ENCODE results near the gene FOXJ2.
"Not testable (repeated sequence)": the region's sequence is repeated elsewhere in the genome, so short reads cannot be mapped to it uniquely, and the experiment has no call there.

The FOXJ2 gene

DNA sequence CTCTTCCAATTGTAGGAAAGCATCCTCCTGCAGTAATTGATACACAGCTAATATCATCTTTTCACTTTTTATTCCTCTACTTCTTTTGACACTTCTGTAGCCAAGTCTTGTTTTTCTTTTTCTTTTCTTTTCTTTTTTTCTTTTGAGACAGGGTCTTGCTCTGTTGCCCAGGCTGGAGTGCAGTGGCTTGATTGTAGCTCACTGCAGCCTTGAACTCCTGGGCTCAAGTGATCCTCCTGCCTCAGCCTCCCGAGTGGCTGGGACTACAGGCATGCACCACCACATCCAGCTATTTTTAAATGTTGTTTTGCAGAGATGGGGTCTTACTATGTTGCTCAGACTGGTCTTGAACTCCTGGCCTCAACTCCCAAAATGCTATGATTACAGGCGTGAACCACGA is 39.3 kb downstream of the FOXJ2 start:
- DNase-seq, result not testable (repeated sequence)

DNA sequence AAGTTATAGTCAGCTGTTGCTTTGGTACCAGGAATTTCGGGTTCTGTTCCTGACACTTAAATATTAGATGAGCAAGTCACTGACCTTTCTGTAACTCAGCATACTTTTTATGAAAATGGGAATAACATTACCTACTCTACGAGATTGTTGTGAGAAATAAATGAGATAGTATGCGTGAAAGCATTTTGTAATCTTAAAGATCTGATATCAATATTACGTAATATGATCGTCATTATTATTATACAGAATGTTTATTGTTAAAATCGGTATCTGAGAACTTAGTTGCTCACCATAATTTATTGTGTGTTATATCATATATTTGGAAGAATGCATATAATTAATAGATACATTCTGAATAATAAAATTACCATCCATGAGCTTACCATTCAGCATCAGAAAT is 43.4 kb downstream of the FOXJ2 start:
- no peak for DNase-seq

DNA sequence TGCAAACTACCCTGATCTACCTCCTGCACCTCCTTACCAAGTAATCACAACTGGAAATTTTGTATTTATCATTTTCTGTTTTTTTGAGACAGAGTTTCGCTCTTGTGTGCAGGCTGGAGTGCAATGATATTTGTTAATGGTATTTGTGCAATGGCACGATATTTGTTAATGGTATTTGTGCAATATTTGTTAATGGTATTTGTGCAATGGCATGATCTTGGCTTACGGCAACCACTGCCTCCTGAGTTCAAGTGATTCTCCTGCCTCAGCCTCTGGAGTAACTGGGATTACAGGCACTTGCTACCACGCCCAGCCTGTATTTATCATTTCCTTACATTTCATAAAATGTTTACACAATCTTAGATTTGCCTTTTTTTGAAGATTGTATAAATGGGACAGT is 43.9 kb downstream of the FOXJ2 start:
- DNase-seq, result no peak

DNA sequence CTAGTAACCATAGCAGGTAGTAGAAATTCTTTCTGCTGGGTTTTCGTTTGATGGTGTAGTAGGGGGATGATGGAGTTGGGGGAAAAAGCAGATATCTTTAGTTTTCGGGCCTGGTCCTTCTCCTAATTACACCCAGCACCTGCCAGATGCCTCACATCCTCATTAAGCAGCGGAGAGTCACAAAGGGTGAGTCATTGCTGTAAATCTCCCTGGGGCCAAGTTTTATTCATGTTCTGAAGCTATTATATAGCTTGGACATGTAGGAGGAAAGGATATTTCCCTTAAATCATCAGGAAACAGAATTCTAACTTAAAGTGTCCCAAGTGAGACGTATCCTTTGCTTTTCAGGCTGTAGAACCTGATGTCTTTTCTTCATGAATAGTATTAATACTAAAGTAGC is 44.7 kb downstream of the FOXJ2 start:
- no peak for DNase-seq

DNA sequence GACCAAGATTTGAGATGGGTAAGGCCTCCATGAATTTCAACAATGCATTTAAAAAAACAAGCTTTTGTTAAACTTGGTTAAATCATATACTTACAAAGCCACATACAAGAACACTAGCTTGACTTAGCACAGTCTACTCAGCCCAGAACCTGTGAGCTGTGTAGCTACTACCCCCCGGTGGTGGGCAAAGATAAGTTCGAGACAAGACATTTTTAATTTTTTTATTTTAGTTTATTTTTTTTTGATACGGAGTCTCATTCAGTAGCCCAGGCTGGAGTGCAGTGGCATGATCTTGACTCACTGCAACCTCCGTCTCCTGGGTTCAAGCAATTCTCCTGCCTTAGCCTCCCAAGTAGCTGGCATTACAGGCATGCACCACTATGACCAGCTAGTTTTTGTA is 45.9 kb downstream of the FOXJ2 start:
- peak; percentile 32 for DNase-seq

DNA sequence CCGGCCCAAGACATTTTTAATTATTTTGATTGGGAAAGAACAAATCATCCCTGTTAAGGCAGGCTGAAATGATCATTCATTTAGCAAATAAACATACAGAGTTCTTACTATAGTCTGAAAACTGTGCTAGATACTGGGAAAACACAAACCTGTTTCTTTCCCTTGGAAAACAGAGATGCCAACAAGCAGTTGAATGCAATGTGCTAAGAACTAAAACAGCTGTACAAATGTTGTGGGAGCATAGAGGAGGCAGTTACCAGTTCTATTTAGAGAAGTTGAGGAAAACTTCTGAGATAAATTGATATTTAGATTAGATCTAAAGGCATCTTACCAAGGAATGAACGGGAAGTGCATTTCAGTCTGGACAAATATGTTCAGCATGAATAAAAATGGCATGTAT is 46.4 kb downstream of the FOXJ2 start:
- no peak for DNase-seq

DNA sequence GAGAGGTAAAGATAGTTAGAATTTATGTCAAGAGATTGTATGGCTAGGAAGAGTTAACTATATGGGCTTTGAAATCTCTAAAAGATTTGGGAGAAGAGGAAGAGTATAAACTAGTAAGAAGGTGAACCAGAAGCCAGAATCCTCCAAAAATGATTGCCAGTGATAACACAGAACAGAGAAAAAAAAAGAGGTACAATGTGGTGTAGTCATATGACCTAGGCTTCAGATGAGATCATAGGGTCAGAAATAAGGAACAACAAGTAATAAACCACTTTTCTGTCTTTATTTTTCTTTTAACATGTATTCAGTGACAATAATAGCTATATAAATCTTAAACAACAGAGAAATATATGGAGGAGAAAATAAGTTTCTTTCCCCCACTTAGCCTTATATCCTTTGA is 47.6 kb downstream of the FOXJ2 start:
- no peak for DNase-seq

DNA sequence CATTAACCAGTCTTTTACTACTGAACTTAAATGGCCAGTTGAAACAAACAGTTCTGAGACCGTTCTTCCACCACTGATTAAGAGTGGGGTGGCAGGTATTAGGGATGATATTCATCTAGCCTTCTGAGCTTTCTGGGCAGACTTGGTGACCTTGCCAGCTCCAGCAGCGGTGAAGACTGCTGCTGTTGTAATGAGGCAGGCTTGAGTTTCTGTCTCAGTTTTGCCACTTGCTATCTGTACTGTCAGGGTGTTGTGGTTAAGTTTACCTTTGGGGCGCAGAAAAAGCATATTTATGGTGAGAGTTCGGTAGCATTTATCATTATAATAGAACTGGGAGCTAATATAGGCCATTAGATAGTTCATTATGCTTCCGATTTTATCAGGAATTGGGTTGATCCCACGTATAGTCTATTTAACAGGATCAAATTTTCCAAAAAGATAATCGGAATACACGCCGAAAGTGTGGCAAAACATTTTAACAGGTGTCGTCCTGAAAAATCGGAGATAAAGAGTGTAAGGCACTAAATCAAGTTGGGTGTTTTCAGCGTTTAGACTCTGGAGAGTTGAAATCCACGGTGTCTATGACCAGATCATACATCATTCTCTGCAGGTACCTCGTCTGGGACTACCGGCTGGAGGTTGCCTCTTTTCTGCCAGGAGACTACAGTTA is 48.9 kb downstream of the FOXJ2 start:
- no peak for DNase-seq

DNA sequence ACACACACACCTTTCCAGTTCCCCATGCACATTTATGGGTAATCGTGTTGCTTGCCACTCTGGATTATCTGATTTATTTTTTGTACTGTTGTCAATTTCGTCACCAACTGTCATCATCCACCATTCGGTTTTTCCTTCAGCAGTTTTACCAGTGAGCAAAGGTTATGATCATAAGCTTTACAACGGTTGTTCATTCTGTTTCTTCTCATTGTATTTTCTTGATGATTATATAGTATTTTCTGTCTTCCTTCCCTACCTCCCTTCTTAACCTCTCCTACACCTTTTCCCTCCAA is 50.2 kb downstream of the FOXJ2 start:
- DNase-seq, result no peak

DNA sequence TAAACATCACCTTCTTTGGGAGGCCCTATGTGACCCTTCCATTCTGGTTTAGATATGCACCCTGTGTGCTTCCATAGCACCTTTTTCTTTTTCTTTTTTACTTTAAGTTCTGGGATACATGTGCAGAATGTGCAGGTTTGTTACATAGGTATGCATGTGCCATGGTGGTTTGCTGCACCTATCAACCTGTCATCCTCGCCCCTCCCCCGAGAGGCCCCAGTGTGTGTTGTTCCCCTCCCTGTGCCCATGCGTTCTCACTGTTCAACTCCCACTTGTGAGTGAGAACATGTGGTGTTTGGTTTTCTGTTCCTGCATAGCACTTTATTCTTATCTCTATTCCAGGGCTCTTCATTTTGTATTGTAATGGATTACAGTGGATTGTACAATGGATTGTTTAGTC is 51.8 kb downstream of the FOXJ2 start:
- peak; percentile 38 for DNase-seq

DNA sequence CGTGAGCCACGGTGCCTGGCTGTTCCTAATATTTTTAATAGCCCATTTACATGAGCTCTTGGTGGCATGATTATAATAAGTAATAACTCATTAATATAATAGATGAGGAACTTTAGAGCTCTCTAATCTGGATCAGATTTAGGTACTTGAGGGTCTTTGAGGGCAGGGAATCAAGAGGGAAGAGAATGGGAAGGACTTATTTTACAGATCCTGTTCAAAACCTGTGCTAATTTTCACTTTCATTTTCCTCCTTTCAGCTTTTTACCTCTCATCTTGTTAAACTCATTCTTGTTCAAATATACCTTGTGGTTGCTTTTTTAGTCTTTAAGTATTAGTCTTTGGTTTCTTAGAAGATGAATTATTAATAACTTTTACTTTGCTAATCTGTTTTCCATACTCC is 55.1 kb downstream of the FOXJ2 start:
- DNase-seq, result no peak

DNA sequence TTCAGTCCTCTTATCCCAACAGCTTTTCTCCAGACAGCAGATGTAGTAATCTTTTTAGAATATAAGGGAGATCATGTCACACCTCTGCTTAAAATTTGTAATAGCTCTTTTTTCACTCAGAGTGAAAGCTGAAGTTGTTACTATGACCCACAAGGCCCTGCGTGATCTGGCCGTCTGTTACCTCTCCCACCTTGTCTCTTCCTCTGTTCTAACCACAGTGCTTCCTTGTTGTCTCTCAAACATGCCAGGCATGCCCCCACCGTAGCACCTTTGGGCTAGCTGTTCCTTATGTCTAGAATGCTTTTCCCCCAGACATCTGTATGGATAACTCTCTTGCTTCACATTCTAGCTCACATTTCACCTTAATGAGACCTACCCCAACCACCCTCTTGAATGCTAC is 56.1 kb downstream of the FOXJ2 start:
- peak; percentile 20 for DNase-seq

DNA sequence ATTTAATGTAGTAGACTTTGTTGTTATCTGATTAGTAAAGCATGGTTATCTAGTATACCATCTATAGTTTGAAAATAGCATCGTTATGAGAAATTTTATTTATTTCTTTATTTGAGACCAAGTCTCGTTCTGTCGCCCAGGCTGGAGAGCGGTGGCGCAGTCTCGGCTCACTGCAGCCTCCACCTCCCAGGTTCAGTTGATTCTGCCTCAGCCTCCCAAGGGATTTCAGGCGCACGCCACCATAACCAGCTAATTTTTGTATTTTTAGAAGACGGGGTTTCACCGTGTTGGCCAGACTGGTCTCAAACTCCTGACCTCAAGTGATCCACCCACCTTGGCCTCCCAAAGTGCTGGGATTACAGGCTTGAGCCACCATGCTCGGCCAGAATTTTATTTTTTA is 56.8 kb downstream of the FOXJ2 start:
- not testable (repeated sequence) for DNase-seq

DNA sequence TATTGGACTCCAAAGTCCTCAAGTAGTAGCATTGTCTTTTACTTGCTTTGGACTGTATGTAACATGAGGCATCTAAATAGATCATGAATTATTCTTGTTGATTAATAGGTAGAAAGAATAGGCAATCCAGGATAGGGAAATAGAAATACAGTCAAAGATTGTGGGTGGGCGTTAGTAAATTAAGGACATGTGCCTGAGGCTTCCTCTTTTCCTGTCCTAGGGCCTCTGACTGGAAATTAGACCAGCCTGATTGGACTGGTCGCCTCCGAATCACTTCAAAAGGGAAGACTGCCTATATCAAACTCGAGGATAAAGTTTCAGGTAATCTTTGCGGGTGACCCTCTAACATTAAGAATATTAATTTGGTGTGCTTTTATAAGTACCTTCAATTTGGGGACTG is 57.2 kb downstream of the FOXJ2 start:
- DNase-seq, result no peak

DNA sequence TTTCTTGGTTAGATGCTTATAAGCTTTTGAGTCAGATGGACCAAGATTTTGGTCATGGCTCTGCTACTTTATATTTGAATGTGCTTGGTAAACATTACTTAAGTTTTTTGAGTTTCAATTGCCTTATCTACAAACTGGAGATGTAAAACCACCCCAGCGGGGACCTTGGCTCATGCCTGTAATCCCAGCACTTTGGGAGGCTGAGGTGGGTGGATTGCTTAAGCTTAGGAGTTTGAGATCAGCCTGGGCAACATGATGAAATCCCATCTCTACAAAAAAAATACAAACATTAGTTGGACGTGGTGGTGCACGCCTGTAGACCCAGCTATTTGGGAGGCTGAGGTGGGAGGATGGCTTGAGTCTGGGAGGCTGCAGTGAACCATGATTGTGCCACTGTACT is 60.8 kb downstream of the FOXJ2 start:
- no peak for DNase-seq

DNA sequence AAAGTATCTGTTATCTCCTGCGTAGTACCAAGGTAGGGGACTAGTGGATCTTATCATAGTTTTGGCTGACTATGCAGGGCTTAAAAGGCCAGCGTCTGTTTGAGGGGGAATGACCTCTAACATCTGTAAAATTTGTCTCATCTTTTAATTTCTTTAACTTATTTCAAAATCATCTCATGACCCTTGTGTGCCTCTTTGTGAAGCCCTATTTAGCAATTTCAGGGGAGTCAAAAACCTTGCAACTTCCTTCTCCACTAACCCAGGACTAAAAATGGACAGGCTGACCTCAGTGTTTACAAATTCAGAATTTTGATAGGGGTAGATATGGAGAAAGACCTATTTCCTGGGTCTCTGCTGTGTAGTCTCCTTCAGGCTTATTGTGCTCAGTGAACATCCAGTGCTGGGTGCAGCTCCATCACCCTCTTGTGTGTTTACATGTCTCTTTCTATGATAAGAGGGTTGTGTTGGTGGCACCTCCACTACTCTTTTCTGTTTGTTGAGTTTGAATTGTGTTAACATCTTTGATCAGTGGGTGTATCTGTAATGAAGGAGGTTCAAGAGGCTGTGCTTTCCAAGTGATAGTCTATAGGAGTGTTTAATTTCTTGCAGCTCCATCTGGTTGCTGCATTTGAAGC is 63.9 kb downstream of the FOXJ2 start:
- DNase-seq, result no peak

DNA sequence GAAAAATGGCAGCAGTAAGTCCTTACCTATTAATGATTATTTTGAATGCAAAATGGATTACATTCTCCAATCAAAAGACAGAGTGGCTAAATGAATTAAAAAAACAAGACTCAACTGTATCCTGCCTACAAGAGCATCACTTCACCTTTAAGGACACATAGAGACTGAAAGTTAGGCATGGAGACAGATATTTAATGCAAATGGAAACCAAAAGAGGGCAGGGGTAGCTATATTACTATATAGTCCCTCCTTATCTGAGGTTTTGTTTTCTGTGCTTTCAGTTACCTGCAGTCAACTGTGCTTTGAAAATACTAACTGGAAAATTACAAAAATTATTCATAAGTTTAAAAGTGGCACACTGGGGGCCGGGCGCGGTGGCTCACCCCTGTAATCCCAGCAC is 66.7 kb downstream of the FOXJ2 start:
- no peak for DNase-seq
